ENCODE measurements around the gene IL31RA. TPM values are rescaled to one million over a fixed set of nuclear protein-coding genes. Genes with fewer than 3 reads are reported as not detected.

IL31RA gene
- total and polyA plus RNA-seq, 10 of the 15 experiments (the other 5 are each of a cell fraction or from before 2014, with no cell fraction given) = 0.03 to 0.31 (median 0.11) TPM; not detected in 2

DNA sequence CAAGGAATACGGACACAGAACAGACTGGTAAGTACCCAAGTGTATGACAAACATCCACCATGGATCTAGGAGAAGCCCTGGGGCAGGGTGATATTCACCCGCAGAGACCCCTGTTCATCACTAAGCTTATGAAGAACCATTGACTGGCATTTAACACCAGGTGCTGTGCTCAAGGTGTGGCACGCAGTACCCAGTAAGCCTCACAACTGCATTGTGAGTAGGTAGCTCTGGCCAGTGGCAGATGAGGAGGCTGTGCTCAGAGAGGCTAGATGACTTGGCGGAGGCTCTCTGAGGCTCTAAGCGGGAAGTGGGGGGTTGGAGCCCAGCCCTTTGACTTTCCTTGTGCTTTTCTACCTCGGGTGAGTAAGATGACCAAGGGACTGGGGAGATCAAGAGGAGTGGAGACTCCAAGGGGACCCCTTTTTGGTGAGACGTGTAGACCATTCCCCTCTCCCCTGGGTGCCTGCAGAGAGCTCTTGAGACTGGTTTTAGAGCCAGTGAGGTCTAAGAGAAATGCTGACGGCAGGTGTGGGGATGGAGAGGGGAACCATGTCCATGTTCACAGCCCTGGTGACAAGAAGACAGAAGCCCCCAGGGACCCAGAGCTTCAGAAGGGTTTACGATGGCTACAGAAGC is 72.8 kb downstream of the IL31RA start:
- intact Hi-C loops (cut with micrococcal nuclease; ENCODE audit: unreplicated experiment) (no loop called here), in situ Hi-C loops (cut with MboI) (no loop called here)
- Histone ChIP-seq H3K4me1 (ENCODE audit: control insufficient read depth, insufficient read depth, low read length) (peaks cover 17% of the 10 kb centered on the region), H2AFZ (ENCODE audit: control insufficient read depth, low read depth, low read length) (peak overlapping the region; percentile 94), H3K27ac (ENCODE audit: control insufficient read depth, insufficient read depth) (no peak overlapping the region), H3K9me3 (replicated peaks; ENCODE audit: control insufficient read depth, insufficient read depth, low read length) (no peaks in the 10 kb centered on the region), H3K79me2 (ENCODE audit: control insufficient read depth, insufficient read depth, low read length) (no peaks in the 10 kb centered on the region), H3K27me3 (replicated peaks in 1 of 2; ENCODE audit: control insufficient read depth in 2 of 2, insufficient read depth in 2 of 2, low read length in 1 of 2) (no peaks in the 10 kb centered on the region), H3K4me3 (no peak overlapping the region), H3K36me3 (ENCODE audit: control insufficient read depth in 2 of 2, insufficient read depth in 2 of 2, low read length in 1 of 2) (no peaks in the 10 kb centered on the region), H3K9ac (ENCODE audit: control insufficient read depth, insufficient read depth, low read length) (no peak overlapping the region), H3K4me2 (ENCODE audit: control insufficient read depth, insufficient read depth) (peak overlapping the region; percentile 94), H4K20me1 (ENCODE audit: control insufficient read depth, insufficient read depth) (no peaks in the 10 kb centered on the region)
- ChIA-PET RAD21 (ENCODE audit: unreplicated experiment) (interaction anchor here (0.8 to 1.8 kb wide), 6 partner anchors 11 to 232 kb away, joined by 3 to 7 read pairs (median 4); no protein-coding TSS in a partner anchor), CTCF (interaction anchor here (0.6 to 6.7 kb wide), 4 partner anchors 13 to 484 kb away, joined by 3 to 49 read pairs (median 7); no protein-coding TSS in a partner anchor), POLR2A (interaction anchor here (0.6 to 2.2 kb wide), 3 partner anchors 11 to 471 kb away, joined by 3 to 6 read pairs (median 4); no protein-coding TSS in a partner anchor), SMC1A (ENCODE audit: uncharacterized antibody, unreplicated experiment) (interaction anchor here (0.5 to 3.3 kb wide), 6 partner anchors 10 to 276 kb away, joined by 3 to 20 read pairs (median 4); no protein-coding TSS in a partner anchor)
- 61% methylated on average over 9 of the region's 9 CpGs for WGBS (ENCODE audit: insufficient coverage, insufficient replicate concordance, low lambda C conversion rate, missing lambda C conversion rate)
- ATAC-seq = peak; percentile 8
- FAIRE-seq = no peak
- DNase-seq (ENCODE audit: low read depth, low spot score) = no peak
- BruUV-seq (replicated peaks) = no TSS peak
- no peak for TF ChIP-seq NR2C2 (IDR thresholded peaks at IDR 0.05; ENCODE audit: borderline replicate concordance, control insufficient read depth, insufficient read length, low read depth)
- no peak for TF ChIP-seq CUX1 (IDR thresholded peaks at IDR 0.05; ENCODE audit: insufficient replicate concordance, low read depth, low read length)
- TF ChIP-seq, protein P1, sequence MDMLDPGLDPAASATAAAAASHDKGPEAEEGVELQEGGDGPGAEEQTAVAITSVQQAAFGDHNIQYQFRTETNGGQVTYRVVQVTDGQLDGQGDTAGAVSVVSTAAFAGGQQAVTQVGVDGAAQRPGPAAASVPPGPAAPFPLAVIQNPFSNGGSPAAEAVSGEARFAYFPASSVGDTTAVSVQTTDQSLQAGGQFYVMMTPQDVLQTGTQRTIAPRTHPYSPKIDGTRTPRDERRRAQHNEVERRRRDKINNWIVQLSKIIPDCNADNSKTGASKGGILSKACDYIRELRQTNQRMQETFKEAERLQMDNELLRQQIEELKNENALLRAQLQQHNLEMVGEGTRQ (IDR thresholded peaks at IDR 0.05; ENCODE audit: borderline replicate concordance, low read depth, low read length) = no peak
- TF ChIP-seq, protein P2, sequence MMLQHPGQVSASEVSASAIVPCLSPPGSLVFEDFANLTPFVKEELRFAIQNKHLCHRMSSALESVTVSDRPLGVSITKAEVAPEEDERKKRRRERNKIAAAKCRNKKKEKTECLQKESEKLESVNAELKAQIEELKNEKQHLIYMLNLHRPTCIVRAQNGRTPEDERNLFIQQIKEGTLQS (IDR thresholded peaks at IDR 0.05; ENCODE audit: borderline replicate concordance, extremely low read depth, low read depth, low read length) = no peak
- TF ChIP-seq SMAD1 (IDR thresholded peaks at IDR 0.05; ENCODE audit: low read depth, partially characterized antibody) = no peak
- TF ChIP-seq CREM (IDR thresholded peaks at IDR 0.05; ENCODE audit: low read depth) = no peak
- TF ChIP-seq EGR1 (IDR thresholded peaks at IDR 0.05; ENCODE audit: borderline replicate concordance in 1 of 2, low read depth in 2 of 2, low read length in 2 of 2) = no peak
- TF ChIP-seq LARP7 (IDR thresholded peaks at IDR 0.05) = no peak
- TF ChIP-seq MTA2 (IDR thresholded peaks at IDR 0.05; ENCODE audit: low read depth) = no peak
- TF ChIP-seq HCFC1 (IDR thresholded peaks at IDR 0.05; ENCODE audit: low read length) = no peak
- TF ChIP-seq ESRRA (IDR thresholded peaks at IDR 0.05; ENCODE audit: low read length) = no peak
- no peak for TF ChIP-seq TCF7 (IDR thresholded peaks at IDR 0.05; ENCODE audit: borderline replicate concordance)
- TF ChIP-seq, protein P3, sequence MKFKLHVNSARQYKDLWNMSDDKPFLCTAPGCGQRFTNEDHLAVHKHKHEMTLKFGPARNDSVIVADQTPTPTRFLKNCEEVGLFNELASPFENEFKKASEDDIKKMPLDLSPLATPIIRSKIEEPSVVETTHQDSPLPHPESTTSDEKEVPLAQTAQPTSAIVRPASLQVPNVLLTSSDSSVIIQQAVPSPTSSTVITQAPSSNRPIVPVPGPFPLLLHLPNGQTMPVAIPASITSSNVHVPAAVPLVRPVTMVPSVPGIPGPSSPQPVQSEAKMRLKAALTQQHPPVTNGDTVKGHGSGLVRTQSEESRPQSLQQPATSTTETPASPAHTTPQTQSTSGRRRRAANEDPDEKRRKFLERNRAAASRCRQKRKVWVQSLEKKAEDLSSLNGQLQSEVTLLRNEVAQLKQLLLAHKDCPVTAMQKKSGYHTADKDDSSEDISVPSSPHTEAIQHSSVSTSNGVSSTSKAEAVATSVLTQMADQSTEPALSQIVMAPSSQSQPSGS (IDR thresholded peaks at IDR 0.05; ENCODE audit: low read length) = no peak
- no peak for TF ChIP-seq ELK1 (IDR thresholded peaks at IDR 0.05; ENCODE audit: low read depth, low read length)

Data from GM12878 (cell line).